Memory B cell (primary cell): ENCODE data around the gene KRT82.

Experiments used
- ATAC-seq: fragments of 150-1000 bp; cut with Tn5 transposase; 2 replicates; pipeline ENCODE4 v1.10.0; 2021; ENCODE audit warnings: low read depth, mild to moderate bottlenecking, moderate library complexity
- DNase-seq, 2 donors: peaks; one replicate each; pipeline ENCODE4 v3.0.0; 2022; ENCODE audit warnings: low spot score in 2 of 2
- H3K27ac Mint-ChIP-seq: one replicate; pipeline ENCODE4 v1.8.0; 2022; ENCODE audit warnings: mild to moderate bottlenecking, moderate library complexity, mixed read lengths
- H3K27me3 Mint-ChIP-seq: one replicate; pipeline ENCODE4 v1.8.0; 2022; ENCODE audit warnings: mixed read lengths
- H3K36me3 Mint-ChIP-seq: one replicate; pipeline ENCODE4 v1.8.0; 2022; ENCODE audit warnings: mild to moderate bottlenecking, mixed read lengths
- H3K4me1 Mint-ChIP-seq: one replicate; pipeline ENCODE4 v1.8.0; 2022; ENCODE audit warnings: mixed read lengths
- H3K4me3 Mint-ChIP-seq: one replicate; pipeline ENCODE4 v1.8.0; 2022; ENCODE audit warnings: mild to moderate bottlenecking, moderate library complexity, mixed read lengths
- H3K9me3 Mint-ChIP-seq: one replicate; pipeline ENCODE4 v1.8.0; 2022; ENCODE audit warnings: mixed read lengths

The KRT82 gene

GRCh38 chr12:52372216-52373154 is 33.6 kb downstream of the KRT82 start:
- Mint-ChIP-seq H3K27me3 (peaks cover 13% of the 10 kb centered on the region), H3K4me1 (no peaks in the 10 kb centered on the region), H3K9me3 (no peaks in the 10 kb centered on the region), H3K27ac (no peak overlapping the region), H3K4me3 (no peak overlapping the region), H3K36me3 (no peaks in the 10 kb centered on the region)
- no peak for DNase-seq
- no peak for ATAC-seq

GRCh38 chr12:52371716-52372115 is 34.4 kb downstream of the KRT82 start:
- Mint-ChIP-seq H3K9me3 (no peaks in the 10 kb centered on the region), H3K4me3 (no peak overlapping the region), H3K27me3 (peaks cover 11% of the 10 kb centered on the region), H3K4me1 (no peaks in the 10 kb centered on the region), H3K36me3 (no peaks in the 10 kb centered on the region), H3K27ac (no peak overlapping the region)
- no peak for ATAC-seq
- no peak for DNase-seq

GRCh38 chr12:52370926-52371608 is 35.1 kb downstream of the KRT82 start:
- H3K4me3 Mint-ChIP-seq, result no peak overlapping the region
- no peaks in the 10 kb centered on the region for H3K4me1 Mint-ChIP-seq
- DNase-seq (no peak), ATAC-seq (no peak)
- no peak overlapping the region for H3K27ac Mint-ChIP-seq
- no peaks in the 10 kb centered on the region for H3K36me3 Mint-ChIP-seq
- peaks cover 15% of the 10 kb centered on the region for H3K27me3 Mint-ChIP-seq
- H3K9me3 Mint-ChIP-seq, result no peaks in the 10 kb centered on the region

- no peaks in the 10 kb centered on the region for H3K36me3 Mint-ChIP-seq
- H3K4me3 Mint-ChIP-seq, result no peak overlapping the region
- ATAC-seq (no peak), DNase-seq (no peak)
- H3K4me1 Mint-ChIP-seq, result peaks cover 4% of the 10 kb centered on the region
- H3K27ac Mint-ChIP-seq, result no peak overlapping the region
- no peaks in the 10 kb centered on the region for H3K9me3 Mint-ChIP-seq
- H3K27me3 Mint-ChIP-seq, result peaks cover 16% of the 10 kb centered on the region
Measured at GRCh38 chr12:52369809-52370208, 36.3 kb downstream of the KRT82 start.

GRCh38 chr12:52369211-52369610 is 36.9 kb downstream of the KRT82 start:
- H3K36me3 Mint-ChIP-seq, result no peaks in the 10 kb centered on the region
- DNase-seq, result no peak
- H3K4me1 Mint-ChIP-seq, result peaks cover 4% of the 10 kb centered on the region
- no peak overlapping the region for H3K27ac Mint-ChIP-seq
- no peak for ATAC-seq
- H3K4me3 Mint-ChIP-seq, result no peak overlapping the region
- no peaks in the 10 kb centered on the region for H3K9me3 Mint-ChIP-seq
- peaks cover 19% of the 10 kb centered on the region for H3K27me3 Mint-ChIP-seq

GRCh38 chr12:52368508-52368907 is 37.6 kb downstream of the KRT82 start:
- peaks cover 25% of the 10 kb centered on the region for H3K27me3 Mint-ChIP-seq
- H3K27ac Mint-ChIP-seq, result no peak overlapping the region
- no peak overlapping the region for H3K4me3 Mint-ChIP-seq
- no peaks in the 10 kb centered on the region for H3K36me3 Mint-ChIP-seq
- H3K9me3 Mint-ChIP-seq, result no peaks in the 10 kb centered on the region
- ATAC-seq (no peak), DNase-seq (no peak)
- H3K4me1 Mint-ChIP-seq, result peaks cover 4% of the 10 kb centered on the region

GRCh38 chr12:52367876-52368275 is 38.3 kb downstream of the KRT82 start:
- no peak for DNase-seq
- no peaks in the 10 kb centered on the region for H3K9me3 Mint-ChIP-seq
- H3K36me3 Mint-ChIP-seq, result no peaks in the 10 kb centered on the region
- H3K27me3 Mint-ChIP-seq, result peaks cover 25% of the 10 kb centered on the region
- ATAC-seq, result no peak
- H3K27ac Mint-ChIP-seq, result no peak overlapping the region
- H3K4me1 Mint-ChIP-seq, result peaks cover 4% of the 10 kb centered on the region
- H3K4me3 Mint-ChIP-seq, result no peak overlapping the region

- H3K4me1 Mint-ChIP-seq, result peaks cover 4% of the 10 kb centered on the region
- H3K27me3 Mint-ChIP-seq, result peaks cover 25% of the 10 kb centered on the region
- no peak for ATAC-seq
- H3K4me3 Mint-ChIP-seq, result no peak within 1 kb of the TSS
- H3K36me3 Mint-ChIP-seq, result no peaks in the 10 kb centered on the region
- no peak within 1 kb of the TSS for H3K27ac Mint-ChIP-seq
- no peaks in the 10 kb centered on the region for H3K9me3 Mint-ChIP-seq
- no peak for DNase-seq
Measured at GRCh38 chr12:52366738-52367485, 39.2 kb downstream of the KRT82 start, which contains the start of gene KRT85. Gene KRT85 (minus strand): TSS chr12:52367481. CDS start chr12:52367405, 76 bp downstream.

GRCh38 chr12:52364901-52365489 is 41.1 kb downstream of the KRT82 start:
- Mint-ChIP-seq H3K27me3 (peaks cover 19% of the 10 kb centered on the region), H3K4me1 (peaks cover 4% of the 10 kb centered on the region), H3K36me3 (no peaks in the 10 kb centered on the region), H3K4me3 (no peak overlapping the region), H3K9me3 (no peaks in the 10 kb centered on the region), H3K27ac (no peak overlapping the region)
- no peak for DNase-seq
- ATAC-seq, result peak; percentile 37

- ATAC-seq (no peak), DNase-seq (no peak)
- Mint-ChIP-seq H3K36me3 (no peaks in the 10 kb centered on the region), H3K9me3 (no peaks in the 10 kb centered on the region), H3K4me1 (peaks cover 9% of the 10 kb centered on the region), H3K27ac (no peak overlapping the region), H3K27me3 (peaks cover 23% of the 10 kb centered on the region), H3K4me3 (no peak overlapping the region)
Measured at GRCh38 chr12:52364061-52364460, 42.1 kb downstream of the KRT82 start.

- no peak for ATAC-seq
- Mint-ChIP-seq H3K27ac (no peak overlapping the region), H3K36me3 (no peaks in the 10 kb centered on the region), H3K27me3 (peaks cover 20% of the 10 kb centered on the region), H3K9me3 (no peaks in the 10 kb centered on the region), H3K4me1 (peaks cover 17% of the 10 kb centered on the region), H3K4me3 (no peak overlapping the region)
- no peak for DNase-seq
Measured at GRCh38 chr12:52363111-52363679, 42.9 kb downstream of the KRT82 start.

- Mint-ChIP-seq H3K36me3 (no peaks in the 10 kb centered on the region), H3K27me3 (peaks cover 20% of the 10 kb centered on the region), H3K4me1 (peaks cover 21% of the 10 kb centered on the region), H3K9me3 (no peaks in the 10 kb centered on the region), H3K4me3 (no peak overlapping the region), H3K27ac (no peak overlapping the region)
- DNase-seq, result no peak
- no peak for ATAC-seq
Measured at GRCh38 chr12:52362118-52362726, 43.9 kb downstream of the KRT82 start.

- DNase-seq, result no peak
- Mint-ChIP-seq H3K27ac (no peak overlapping the region), H3K9me3 (no peaks in the 10 kb centered on the region), H3K4me1 (peaks cover 21% of the 10 kb centered on the region), H3K27me3 (peaks cover 18% of the 10 kb centered on the region), H3K4me3 (no peak overlapping the region), H3K36me3 (no peaks in the 10 kb centered on the region)
- ATAC-seq, result no peak
Measured at GRCh38 chr12:52361553-52361952, 44.6 kb downstream of the KRT82 start.
